A549 (cell line): ENCODE measurements around the gene RPLP1. TPM values are rescaled to one million over a fixed set of nuclear protein-coding genes. Genes with fewer than 3 reads are reported as not detected.

Source experiments
- ATAC-seq, 2 experiments: fragments of 200-7000 bp in 1 of 2; fragments of >200 bp in 1 of 2; cut with Nextera tagmentation in 1 of 2; cut with Tn5 transposase in 1 of 2; 3 replicates each; pipeline versions ENCODE4 v1.8.0 to v1.9.1; 2018 to 2020; ENCODE audit warnings: mild to moderate bottlenecking in 1 of 2, moderate library complexity in 1 of 2
- CTCF ChIA-PET: fragments of 300-600 bp; sonication (Branson Sonifier 250); formaldehyde crosslinking; extraction: SDS; loops from one replicate; lab custom pipeline; 2021; ENCODE audit warnings: antibody characterized with exemption, inconsistent platforms; lab: Yijun Ruan, JAX
- POLR2A ChIA-PET: fragments of 350-600 bp; formaldehyde crosslinking; extraction: SDS; loops from one replicate; lab custom pipeline; 2021; ENCODE audit warnings: antibody characterized with exemption, inconsistent platforms; lab: Yijun Ruan, JAX
- DNase-seq, 2 experiments: peaks; one replicate each; pipeline versions ENCODE4 v3.0.0 to v3.0.0-alpha.2; 2011 to 2016; ENCODE audit warnings: low read depth in 1 of 2, low spot score in 1 of 2
- FAIRE-seq: peaks from 2 replicates; lab custom pipeline; 2011; peaks lifted over from hg19 to GRCh38; lab: Jason Lieb, UNC
- H3K27ac ChIP-seq, 2 experiments: fragments of >200 bp; sonication (Bioruptor Twin); formaldehyde crosslinking; 3 replicates each; pipeline ENCODE4 v1.5.1; 2016 to 2017
- H3K4me1 ChIP-seq: fragments of >200 bp; sonication (Bioruptor Twin); formaldehyde crosslinking; 3 replicates; pipeline ENCODE4 v1.6.1; 2016
- H3K4me2 ChIP-seq: fragments of >200 bp; sonication (Bioruptor Twin); formaldehyde crosslinking; 3 replicates; pipeline ENCODE4 v1.6.1; 2016
- H3K4me3 ChIP-seq: fragments of >200 bp; sonication (Bioruptor Twin); formaldehyde crosslinking; 3 replicates; pipeline ENCODE4 v1.5.1; 2016
- H3K9me3 ChIP-seq: fragments of >200 bp; sonication (Bioruptor Twin); formaldehyde crosslinking; 3 replicates; pipeline ENCODE4 v1.6.1; 2016
- BCL3 ChIP-seq: fragments of >200 bp; sonication (Bioruptor Twin); formaldehyde crosslinking; IDR thresholded peaks from 3 replicates; pipeline ENCODE4 v1.6.1; 2016
- BHLHE40 ChIP-seq: IDR thresholded peaks from 2 replicates; pipeline ENCODE4 v1.6.1; 2012; ENCODE audit warnings: low read depth, low read length, inconsistent platforms
- CBX2 ChIP-seq: fragments of 200-600 bp; sonication (generic); IDR thresholded peaks from 2 replicates; pipeline ENCODE4 v1.6.1; 2016; ENCODE audit warnings: low read depth, mild to moderate bottlenecking, borderline replicate concordance
- CEBPB ChIP-seq, 2 experiments: fragments of >200 bp in 1 of 2; sonication (Bioruptor Twin) in 1 of 2; formaldehyde crosslinking in 1 of 2; IDR thresholded peaks; 2 replicates each; pipeline ENCODE4 v1.6.1; 2012 to 2016
- CHD2 ChIP-seq: fragments of 150-350 bp; IDR thresholded peaks from 2 replicates; pipeline ENCODE4 v1.6.1; 2014; ENCODE audit warnings: low read length; ENCODE audit not compliant: partially characterized antibody
- E2F6 ChIP-seq: IDR thresholded peaks from 2 replicates; pipeline ENCODE4 v1.6.1; 2012; ENCODE audit warnings: low read depth, borderline replicate concordance
- FOSB ChIP-seq: fragments of 250-450 bp; sonication (Bioruptor Pico); IDR thresholded peaks from 2 replicates; pipeline ENCODE4 v1.5.0; 2020; ENCODE audit warnings: mild to moderate bottlenecking, moderate library complexity
- FOXS1 ChIP-seq: fragments of 250-450 bp; sonication (Bioruptor Pico); IDR thresholded peaks from 2 replicates; pipeline ENCODE4 v1.5.0; 2020; ENCODE audit warnings: mild to moderate bottlenecking, moderate library complexity
- GATA3 ChIP-seq: IDR thresholded peaks from 2 replicates; pipeline ENCODE4 v1.6.1; 2012; ENCODE audit warnings: borderline replicate concordance
- HES2 ChIP-seq: fragments of >200 bp; sonication (Bioruptor Twin); formaldehyde crosslinking; IDR thresholded peaks from 2 replicates; pipeline ENCODE4 v1.6.1; 2016
- HEYL ChIP-seq: fragments of 250-450 bp; sonication (Bioruptor Pico); IDR thresholded peaks from 2 replicates; pipeline ENCODE4 v1.8.0; 2021; ENCODE audit warnings: mild to moderate bottlenecking, moderate library complexity
- HOXA7 ChIP-seq: fragments of 250-450 bp; sonication (Bioruptor Pico); IDR thresholded peaks from 2 replicates; pipeline ENCODE4 v1.5.0; 2020; ENCODE audit warnings: mild to moderate bottlenecking, moderate library complexity
- HOXB13 ChIP-seq: fragments of 250-450 bp; sonication (Bioruptor Pico); IDR thresholded peaks from 2 replicates; pipeline ENCODE4 v1.5.0; 2020; ENCODE audit warnings: low read depth, mild to moderate bottlenecking, moderate library complexity
- HOXB5 ChIP-seq: fragments of 250-450 bp; sonication (Bioruptor Pico); IDR thresholded peaks from 2 replicates; pipeline ENCODE4 v1.5.0; 2020; ENCODE audit warnings: mild to moderate bottlenecking, moderate library complexity
- JUN ChIP-seq, 2 experiments: fragments of >200 bp; sonication (Bioruptor Twin); formaldehyde crosslinking; IDR thresholded peaks; 2 replicates in 1 of 2; 3 replicates in 1 of 2; pipeline ENCODE4 v1.6.1; 2016 to 2017
- KDM1A ChIP-seq: fragments of 200-600 bp; sonication (generic); IDR thresholded peaks from 2 replicates; pipeline ENCODE4 v1.6.1; 2016; ENCODE audit warnings: low read depth, mild to moderate bottlenecking
- MAX ChIP-seq: IDR thresholded peaks from 2 replicates; pipeline ENCODE4 v1.6.1; 2012
- NFE2L2 ChIP-seq: fragments of 150-350 bp; conservative IDR thresholded peaks from 2 replicates; pipeline ENCODE4 v1.6.1; 2014; ENCODE audit warnings: low read length
- NPAS2 ChIP-seq: fragments of 250-450 bp; sonication (Bioruptor Pico); IDR thresholded peaks from 2 replicates; pipeline ENCODE4 v1.8.0; 2022; ENCODE audit warnings: mild to moderate bottlenecking, moderate library complexity, borderline replicate concordance
- NR3C1 ChIP-seq: fragments of >200 bp; sonication (Bioruptor Twin); formaldehyde crosslinking; IDR thresholded peaks from 3 replicates; pipeline ENCODE4 v1.6.1; 2017
- POLR2A ChIP-seq: IDR thresholded peaks from 2 replicates; pipeline ENCODE4 v1.6.1; 2012; ENCODE audit warnings: mild to moderate bottlenecking, low read length
- RAD21 ChIP-seq, 2 experiments: fragments of >200 bp in 1 of 2; sonication (Bioruptor Twin) in 1 of 2; formaldehyde crosslinking in 1 of 2; IDR thresholded peaks in 1 of 2; conservative IDR thresholded peaks in 1 of 2; 2 replicates in 1 of 2; 3 replicates in 1 of 2; pipeline ENCODE4 v1.6.1; 2012 to 2018; ENCODE audit warnings: inconsistent platforms in 1 of 2
- RCOR1 ChIP-seq: fragments of 150-350 bp; IDR thresholded peaks from 2 replicates; pipeline ENCODE4 v1.6.1; 2014; ENCODE audit warnings: antibody characterized with exemption, low read length, low read depth
- RFX5 ChIP-seq: fragments of 450-650 bp; IDR thresholded peaks from 2 replicates; pipeline ENCODE4 v1.7.1; 2014; ENCODE audit warnings: antibody characterized with exemption, mild to moderate bottlenecking, moderate library complexity
- RNF2 ChIP-seq: fragments of 200-600 bp; sonication (generic); IDR thresholded peaks from 2 replicates; pipeline ENCODE4 v1.6.1; 2016; ENCODE audit warnings: low read depth, mild to moderate bottlenecking, antibody characterized with exemption, moderate library complexity, borderline replicate concordance
- SREBF2 ChIP-seq: fragments of 450-650 bp; IDR thresholded peaks from 2 replicates; pipeline ENCODE4 v1.6.1; 2014; ENCODE audit warnings: mild to moderate bottlenecking, moderate library complexity
- TFCP2L1 ChIP-seq: fragments of 250-450 bp; sonication (Bioruptor Pico); IDR thresholded peaks from 2 replicates; pipeline ENCODE4 v1.5.0; 2021; ENCODE audit warnings: mild to moderate bottlenecking
- TP53 ChIP-seq: fragments of 250-450 bp; sonication (Bioruptor Pico); IDR thresholded peaks from 2 replicates; pipeline ENCODE4 v1.5.0; 2021; ENCODE audit warnings: mild to moderate bottlenecking, moderate library complexity
- ZC3H11A ChIP-seq: fragments of 450-650 bp; IDR thresholded peaks from 2 replicates; pipeline ENCODE4 v1.6.1; 2014; ENCODE audit warnings: antibody characterized with exemption, mild to moderate bottlenecking
- ZNF302 ChIP-seq: fragments of 250-450 bp; sonication (Bioruptor Pico); IDR thresholded peaks from 2 replicates; pipeline ENCODE4 v1.9.0; 2021; ENCODE audit warnings: inconsistent platforms, mild to moderate bottlenecking, moderate library complexity
- WGBS: methylation state at CpG from one replicate; pipeline ENCODE4 v1.1.6; 2017; ENCODE audit errors: missing lambda C conversion rate; 5-methylcytosine and 5-hydroxymethylcytosine counted together
- polyA plus RNA-seq, 4 experiments: library from polyadenylated mRNA; depleted of rRNA in 3 of 4; stranded (reverse); fragments of >200 nt; fragmentation: RNase III in 1 of 4; extraction: RNeasy Plus Mini Kit Qiagen cat#74134 plus additional on column Dnase treatment in 1 of 4; gene quantifications; 2 replicates in 3 of 4; 3 replicates in 1 of 4; pipeline ENCODE4 v1.2.3, GENCODE V29; 2011 to 2017
- TF ChIP-seq, protein P1 (sequence below): fragments of 200-600 bp; sonication (generic); IDR thresholded peaks from 2 replicates; pipeline ENCODE4 v1.6.1; 2016; ENCODE audit warnings: antibody characterized with exemption, mild to moderate bottlenecking, moderate library complexity

Gene RPLP1
- polyA plus RNA-seq, 2 of the 4 experiments (the other 2 are of a cell fraction), result 1,245 to 4,104 TPM

DNA sequence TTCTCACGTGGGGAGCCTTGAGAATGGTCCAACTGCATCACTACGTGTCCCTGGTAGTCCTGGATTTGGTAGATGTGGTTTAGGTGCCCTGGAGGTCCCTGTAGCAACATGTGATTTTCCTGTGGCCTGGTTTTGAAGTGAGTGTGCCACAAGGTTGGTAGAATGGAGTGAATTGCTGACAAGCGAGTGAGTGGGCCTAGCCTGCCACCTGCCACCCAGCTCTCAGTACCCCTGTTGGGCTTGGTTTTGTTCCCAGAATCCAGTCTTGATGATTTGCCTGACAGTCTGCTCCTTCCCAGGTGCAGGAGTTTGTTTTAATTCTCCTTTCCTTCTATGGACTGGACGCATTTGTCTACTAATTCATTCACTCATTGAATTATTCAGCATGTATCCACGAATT, 19.4 kb downstream of the RPLP1 start:
- WGBS, result 84% methylated on average over 5 of the region's 5 CpGs
- Histone ChIP-seq H3K4me3 (no peak overlapping the region), H3K4me1 (peaks cover 12% of the 10 kb centered on the region; the same call in 2 of the 3 replicates), H3K27ac (no peak overlapping the region), H3K9me3 (no peaks in the 10 kb centered on the region), H3K4me2 (no peak overlapping the region)
- ChIA-PET POLR2A (interaction anchor here (1.5 kb wide), 1 partner anchor 9 kb away, joined by 8 read pairs; no protein-coding TSS in a partner anchor), CTCF (interaction anchor here (0.9 to 2.3 kb wide), 4 partner anchors 413 to 1032 kb away, joined by 3 to 8 read pairs (median 3); no protein-coding TSS in a partner anchor)
- ATAC-seq, result no peak
- TF ChIP-seq FOXS1 (CRISPR knock-in tag) (no peak), HOXB13 (CRISPR knock-in tag) (no peak), NR3C1 (no peak), JUN (IDR thresholded peaks at IDR 0.05) (no peak), ZC3H11A (no peak), HES2 (no peak), RCOR1 (no peak), FOSB (CRISPR knock-in tag) (no peak), CHD2 (no peak), BCL3 (no peak), RNF2 (no peak), CEBPB (IDR thresholded peaks at IDR 0.05) (no peak)
- DNase-seq, result no peak
- FAIRE-seq, result no peak

GRCh38 chr15:69472562-69472961, 19.9 kb downstream of the RPLP1 start:
- TF ChIP-seq HOXA7 (no peak), TP53 (CRISPR knock-in tag) (no peak), NFE2L2 (no peak), GATA3 (no peak), HES2 (no peak), BHLHE40 (no peak), TFCP2L1 (CRISPR knock-in tag) (no peak), E2F6 (no peak), POLR2A (no peak), FOXS1 (CRISPR knock-in tag) (no peak), SREBF2 (no peak), ZNF302 (CRISPR knock-in tag) (no peak), HEYL (CRISPR knock-in tag) (no peak), RFX5 (no peak), ZC3H11A (no peak)
- ChIA-PET POLR2A (interaction anchor here (1.5 kb wide), 1 partner anchor 9 kb away, joined by 8 read pairs; no protein-coding TSS in a partner anchor), CTCF (interaction anchor here (0.9 to 10.2 kb wide), 5 partner anchors 6 to 1032 kb away, joined by 3 to 152 read pairs (median 3); no protein-coding TSS in a partner anchor)
- DNase-seq, result no peak
- H3K4me3 ChIP-seq, result no peak overlapping the region
- peaks cover 9% of the 10 kb centered on the region; the same call in 2 of the 3 replicates for H3K4me1 ChIP-seq
- H3K9me3 ChIP-seq, result no peaks in the 10 kb centered on the region
- ATAC-seq, result no peak
- H3K27ac ChIP-seq, result no peak overlapping the region
- H3K4me2 ChIP-seq, result no peak overlapping the region
- 84% methylated on average over 6 of the region's 6 CpGs for WGBS
- no peak for FAIRE-seq

DNA sequence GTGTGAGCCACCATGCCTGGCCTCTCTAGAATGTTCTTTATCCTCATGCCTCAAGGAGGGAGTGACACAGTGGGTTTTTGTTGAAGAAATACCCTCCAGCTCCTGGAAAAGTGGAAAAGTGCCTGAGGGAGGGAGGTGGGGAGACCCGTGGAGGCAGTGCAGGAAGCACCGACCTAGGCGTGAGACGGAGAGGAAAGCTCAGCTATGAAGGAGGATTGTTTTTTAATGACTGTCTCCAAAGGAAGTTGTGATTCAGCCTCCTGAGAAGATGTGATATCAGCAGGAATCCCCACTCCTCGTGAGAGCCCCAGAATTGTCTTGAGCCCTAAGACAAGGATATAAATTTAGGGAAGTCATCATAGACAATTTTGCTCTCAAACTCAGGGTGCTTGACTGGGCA, 21.7 kb downstream of the RPLP1 start:
- Histone ChIP-seq H3K9me3 (no peaks in the 10 kb centered on the region), H3K4me2 (no peak overlapping the region), H3K4me1 (no peaks in the 10 kb centered on the region), H3K27ac (no peak overlapping the region), H3K4me3 (no peak overlapping the region)
- ATAC-seq, result no peak
- no peak for FAIRE-seq
- WGBS, result 50% methylated on average over 5 of the region's 5 CpGs
- no peak for DNase-seq
- POLR2A ChIA-PET, result interaction anchor here (0.6 kb wide), 1 partner anchor 1499 kb away, joined by 3 read pairs; no protein-coding TSS in a partner anchor
- CTCF ChIA-PET, result interaction anchor here (0.7 to 10.2 kb wide), 14 partner anchors 8 to 1220 kb away, joined by 3 to 152 read pairs (median 4); no protein-coding TSS in a partner anchor
- TF ChIP-seq KDM1A (no peak), HOXB5 (CRISPR knock-in tag) (no peak), NFE2L2 (no peak), RAD21 (conservative IDR thresholded peaks at IDR 0.05 in 1 of 2, IDR thresholded peaks at IDR 0.05 in 1 of 2) (no peak), NPAS2 (CRISPR knock-in tag) (no peak), MAX (no peak), RCOR1 (no peak), CBX2 (no peak)
- TF ChIP-seq, protein P1, sequence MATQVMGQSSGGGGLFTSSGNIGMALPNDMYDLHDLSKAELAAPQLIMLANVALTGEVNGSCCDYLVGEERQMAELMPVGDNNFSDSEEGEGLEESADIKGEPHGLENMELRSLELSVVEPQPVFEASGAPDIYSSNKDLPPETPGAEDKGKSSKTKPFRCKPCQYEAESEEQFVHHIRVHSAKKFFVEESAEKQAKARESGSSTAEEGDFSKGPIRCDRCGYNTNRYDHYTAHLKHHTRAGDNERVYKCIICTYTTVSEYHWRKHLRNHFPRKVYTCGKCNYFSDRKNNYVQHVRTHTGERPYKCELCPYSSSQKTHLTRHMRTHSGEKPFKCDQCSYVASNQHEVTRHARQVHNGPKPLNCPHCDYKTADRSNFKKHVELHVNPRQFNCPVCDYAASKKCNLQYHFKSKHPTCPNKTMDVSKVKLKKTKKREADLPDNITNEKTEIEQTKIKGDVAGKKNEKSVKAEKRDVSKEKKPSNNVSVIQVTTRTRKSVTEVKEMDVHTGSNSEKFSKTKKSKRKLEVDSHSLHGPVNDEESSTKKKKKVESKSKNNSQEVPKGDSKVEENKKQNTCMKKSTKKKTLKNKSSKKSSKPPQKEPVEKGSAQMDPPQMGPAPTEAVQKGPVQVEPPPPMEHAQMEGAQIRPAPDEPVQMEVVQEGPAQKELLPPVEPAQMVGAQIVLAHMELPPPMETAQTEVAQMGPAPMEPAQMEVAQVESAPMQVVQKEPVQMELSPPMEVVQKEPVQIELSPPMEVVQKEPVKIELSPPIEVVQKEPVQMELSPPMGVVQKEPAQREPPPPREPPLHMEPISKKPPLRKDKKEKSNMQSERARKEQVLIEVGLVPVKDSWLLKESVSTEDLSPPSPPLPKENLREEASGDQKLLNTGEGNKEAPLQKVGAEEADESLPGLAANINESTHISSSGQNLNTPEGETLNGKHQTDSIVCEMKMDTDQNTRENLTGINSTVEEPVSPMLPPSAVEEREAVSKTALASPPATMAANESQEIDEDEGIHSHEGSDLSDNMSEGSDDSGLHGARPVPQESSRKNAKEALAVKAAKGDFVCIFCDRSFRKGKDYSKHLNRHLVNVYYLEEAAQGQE, result no peak
